ENCODE data around the gene TMEM252. TPM values are rescaled to one million over a fixed set of nuclear protein-coding genes. Genes with fewer than 3 reads are reported as not detected.

Gene TMEM252, protein sequence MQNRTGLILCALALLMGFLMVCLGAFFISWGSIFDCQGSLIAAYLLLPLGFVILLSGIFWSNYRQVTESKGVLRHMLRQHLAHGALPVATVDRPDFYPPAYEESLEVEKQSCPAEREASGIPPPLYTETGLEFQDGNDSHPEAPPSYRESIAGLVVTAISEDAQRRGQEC
- polyA plus RNA-seq (ENCODE audit: insufficient read depth in 1 of 5, insufficient read length in 5 of 5, low replicate concordance in 1 of 5), result 1 to 10 TPM; 1.9 to 3.5 (median 2.2) TPM
- long read RNA-seq, donor 1, result 0 reads
- long read RNA-seq, donor 2, result 0 reads
- long read RNA-seq, donor 3, result 0 reads
- long read RNA-seq, donor 4, result 0 reads
- long read RNA-seq, donor 5, result 0 reads
- long read RNA-seq, donor 6, result 0 reads
- long read RNA-seq, donor 7, result 0 reads
- long read RNA-seq, donor 8, result 0 reads

GRCh38 chr9:68540712-68541535 is at the start of gene TMEM252:
TSS of gene TMEM252 (minus strand) at chr9:68540883. CDS start at chr9:68540814, 69 bp downstream.
- DNase-seq, result no peak

- no peak for DNase-seq
Measured at GRCh38 chr9:68585034-68585761, 44.5 kb upstream of the TMEM252 start.

DNA sequence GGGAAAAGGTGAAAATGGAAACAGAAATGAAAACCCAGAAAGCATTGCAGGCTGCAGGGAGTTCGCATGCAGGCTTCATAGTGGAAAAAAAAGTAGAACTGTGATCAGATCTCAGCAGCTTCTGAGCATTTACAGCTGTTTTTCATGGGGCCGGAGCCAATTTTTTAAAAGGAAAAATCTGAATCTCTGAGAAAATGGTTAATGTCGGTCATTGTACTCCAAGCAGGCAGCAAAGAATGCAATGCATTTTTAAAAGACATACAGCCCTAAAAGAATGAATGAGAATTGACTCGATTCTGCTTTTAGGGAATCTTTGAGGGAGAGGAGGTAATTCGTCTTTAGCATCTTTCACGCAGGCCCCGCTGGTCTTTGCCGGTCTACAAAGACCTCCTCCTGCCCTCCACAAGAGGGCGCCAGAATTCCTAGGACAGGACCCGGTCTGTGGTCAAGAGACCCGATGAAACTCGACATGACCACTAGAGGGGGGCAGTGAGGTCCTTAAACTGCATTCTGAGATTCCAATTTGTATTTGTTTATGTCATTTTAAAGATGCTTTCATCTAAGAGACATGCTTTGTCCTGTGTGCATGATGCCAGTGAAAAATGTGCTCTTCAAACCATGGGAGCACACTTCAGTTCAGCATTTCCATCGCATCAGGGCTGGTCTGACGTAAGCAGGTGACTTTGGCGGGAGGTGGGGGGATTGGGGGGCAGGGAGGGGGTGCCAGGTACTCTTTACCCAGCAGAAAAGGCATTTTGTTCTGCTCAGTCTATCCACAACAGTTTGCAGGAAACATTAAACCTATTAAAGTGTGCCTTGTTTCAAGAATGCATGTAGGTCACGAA is 43.7 kb upstream of the TMEM252 start:
- DNase-seq, result peak; percentile 80 to 88

DNA sequence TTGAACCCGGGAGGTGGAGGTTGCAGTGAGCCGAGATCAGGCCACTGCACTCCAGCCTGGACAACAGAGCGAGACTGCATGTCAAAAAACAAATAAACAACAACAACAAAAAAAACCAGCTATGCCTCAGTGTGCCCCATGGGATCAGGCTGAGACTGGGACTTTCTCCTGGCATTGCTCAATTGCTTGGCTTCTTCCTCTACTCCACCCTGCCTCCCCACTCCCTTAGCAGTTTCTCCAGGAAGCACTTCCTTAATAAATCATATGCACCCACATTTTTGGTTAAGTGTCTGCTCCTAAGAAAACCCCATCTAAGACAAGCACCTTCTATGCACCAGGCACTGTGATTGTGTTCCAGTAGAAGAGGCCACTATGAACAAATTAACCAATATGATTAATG is 41.0 kb upstream of the TMEM252 start:
- DNase-seq, result no peak

- DNase-seq, result no peak
Measured at GRCh38 chr9:68577774-68578591, 37.3 kb upstream of the TMEM252 start.

DNA sequence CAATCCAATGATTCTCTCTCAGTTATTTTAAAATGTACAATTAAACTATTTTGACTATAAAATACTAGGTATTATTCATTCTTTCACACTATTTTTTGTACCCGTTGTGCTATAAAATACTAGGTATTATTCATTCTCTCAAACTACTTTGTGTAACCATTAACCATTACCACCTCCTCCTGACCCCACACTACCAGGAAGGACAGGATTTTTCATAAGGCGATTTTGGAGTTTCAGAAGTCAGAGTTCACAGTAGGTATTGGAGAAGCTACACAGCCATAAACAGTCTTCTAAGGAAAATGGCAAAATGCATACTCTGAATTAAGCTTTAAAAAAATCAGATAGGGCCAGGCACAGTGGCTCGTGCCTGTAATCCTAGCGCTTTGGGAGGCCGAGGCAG is 35.1 kb upstream of the TMEM252 start:
- no peak for DNase-seq

- DNase-seq, result no peak
Measured at GRCh38 chr9:68574150-68574549, 33.5 kb upstream of the TMEM252 start.

- no peak for DNase-seq
Measured at GRCh38 chr9:68567565-68567964, 26.9 kb upstream of the TMEM252 start.

- DNase-seq, result no peak
Measured at GRCh38 chr9:68562461-68562860, 21.8 kb upstream of the TMEM252 start.

DNA sequence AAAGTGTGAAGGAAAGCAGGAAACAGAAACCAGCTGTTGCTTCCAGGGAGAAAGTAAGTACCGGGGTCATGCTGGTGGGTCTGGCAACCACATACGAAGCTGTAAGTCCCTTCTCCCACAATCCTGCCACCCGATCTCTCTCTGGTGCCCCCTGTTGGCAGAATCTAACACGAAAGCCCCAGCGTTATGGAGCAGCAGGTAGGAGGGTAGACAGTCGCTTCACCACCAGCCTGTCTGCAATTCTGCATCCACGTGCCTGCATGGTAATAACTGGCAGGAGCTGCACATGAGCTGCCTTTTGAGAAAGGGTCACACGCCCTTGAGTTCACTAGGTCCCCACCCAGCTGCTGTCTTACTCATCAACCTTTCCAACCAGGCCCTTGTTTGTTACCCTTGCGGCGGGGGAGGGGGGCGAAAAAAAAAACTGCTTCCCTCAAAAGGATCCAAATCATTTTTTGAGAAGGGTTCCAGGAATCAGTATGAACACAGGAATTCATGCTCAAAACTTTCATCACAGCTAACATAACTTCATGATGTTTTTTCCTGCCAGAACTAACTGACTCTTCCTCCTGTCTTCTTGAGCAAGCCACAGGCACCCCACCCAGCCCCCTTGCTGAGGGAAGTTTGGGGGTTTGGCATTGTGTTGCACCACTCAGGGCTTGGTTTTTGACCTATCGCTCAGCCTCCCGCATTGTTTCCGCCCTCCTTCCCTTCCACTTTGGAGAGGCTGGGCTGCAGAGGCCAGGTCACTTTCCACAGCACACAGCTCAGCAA is 19.6 kb upstream of the TMEM252 start:
- DNase-seq, result no peak

DNA sequence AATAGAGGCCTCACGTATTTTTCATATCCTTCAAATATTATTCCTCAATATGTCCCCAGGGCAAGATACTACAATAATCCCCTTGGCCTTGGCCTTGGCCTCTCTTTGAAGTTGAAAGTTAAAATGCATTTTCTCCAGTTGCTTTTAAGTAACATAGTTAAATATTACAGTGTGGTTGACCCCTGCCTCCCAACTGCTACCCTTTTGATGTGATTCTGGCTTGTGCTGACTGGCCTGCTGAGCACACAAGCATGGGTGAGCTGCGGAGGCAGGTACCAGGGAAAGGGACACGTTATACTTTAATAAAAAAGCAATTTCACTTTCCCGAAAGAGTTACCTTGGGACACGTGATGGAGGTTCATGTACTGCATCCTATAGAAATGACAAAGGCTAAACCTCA is 17.9 kb upstream of the TMEM252 start:
- DNase-seq, result no peak

- DNase-seq, result no peak
Measured at GRCh38 chr9:68555437-68556150, 14.9 kb upstream of the TMEM252 start.

DNA sequence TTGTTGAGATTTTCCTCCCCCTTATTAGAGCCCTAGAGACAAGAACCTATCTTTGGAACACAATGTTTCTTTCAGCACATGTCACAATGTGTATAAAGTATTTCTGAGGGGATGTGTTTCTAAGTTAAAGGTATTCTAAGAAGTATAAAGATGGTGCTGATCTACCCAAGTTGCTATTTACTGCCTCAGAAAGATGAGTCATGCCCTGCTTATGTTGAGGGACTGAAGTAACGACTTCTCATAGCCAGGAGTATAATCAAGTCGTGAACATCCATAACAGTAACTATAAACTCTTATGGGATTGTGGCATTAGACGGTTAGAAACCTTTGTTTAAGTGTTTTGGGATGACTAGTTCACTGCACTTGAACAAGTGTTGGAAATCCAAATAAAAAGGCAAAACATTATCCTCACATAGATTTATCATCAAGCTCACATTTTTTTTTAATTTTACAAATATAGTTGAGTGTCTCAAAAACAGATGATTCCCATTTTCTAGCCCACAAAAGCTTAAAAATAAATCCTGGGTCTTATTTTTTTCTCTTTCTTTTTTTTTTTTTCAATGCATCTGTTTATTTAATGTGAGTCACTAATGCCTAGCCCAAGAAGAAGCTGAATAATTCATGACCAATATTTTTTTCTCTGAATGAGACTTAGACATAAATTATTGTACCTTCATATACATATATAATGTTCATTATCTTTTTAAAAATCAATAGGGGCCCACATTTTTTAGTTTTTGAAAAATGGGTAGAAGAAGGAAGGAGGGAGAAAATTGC is 12.2 kb upstream of the TMEM252 start:
- no peak for DNase-seq

GRCh38 chr9:68551191-68551590 is 10.5 kb upstream of the TMEM252 start:
- DNase-seq, result no peak

DNA sequence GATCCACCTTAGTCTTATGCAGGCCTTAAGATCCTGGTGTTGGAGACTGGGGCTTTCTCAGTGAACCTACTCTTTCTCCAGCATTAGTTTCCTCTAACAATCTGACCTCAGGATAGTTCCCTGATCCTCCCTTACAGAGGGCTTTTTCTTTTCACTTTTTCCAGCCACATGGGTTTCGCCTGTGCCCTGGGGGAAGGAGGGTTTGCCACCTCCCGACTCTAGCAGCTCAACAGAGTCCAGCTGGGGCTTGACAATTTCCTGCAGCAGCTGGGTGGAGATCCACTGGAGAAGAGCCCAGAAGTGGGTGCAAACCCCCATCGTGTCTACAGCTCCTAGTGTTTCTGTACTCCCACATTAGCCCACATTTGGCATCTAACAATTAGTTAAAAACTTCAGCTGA is 7.6 kb upstream of the TMEM252 start:
- DNase-seq, result no peak

DNA sequence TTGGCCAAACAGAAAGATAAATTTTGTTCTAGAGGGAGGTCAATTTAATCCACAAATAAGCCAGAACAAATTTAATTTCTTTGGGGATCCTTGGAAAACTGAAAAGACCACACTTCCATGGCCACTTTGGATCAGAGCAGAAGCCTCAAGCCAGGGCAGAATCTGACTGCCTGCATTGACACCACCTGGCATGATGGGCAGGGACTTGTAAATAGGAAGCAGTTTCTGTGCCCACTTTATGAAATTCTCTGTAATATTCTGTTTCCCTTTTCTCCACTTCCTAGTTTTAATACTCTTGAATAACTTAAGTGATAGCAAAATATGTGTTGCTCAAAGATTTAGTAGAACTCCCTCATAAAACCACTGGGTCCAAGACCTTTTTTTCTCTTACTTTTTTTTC is 6.7 kb upstream of the TMEM252 start:
- DNase-seq, result no peak

DNA sequence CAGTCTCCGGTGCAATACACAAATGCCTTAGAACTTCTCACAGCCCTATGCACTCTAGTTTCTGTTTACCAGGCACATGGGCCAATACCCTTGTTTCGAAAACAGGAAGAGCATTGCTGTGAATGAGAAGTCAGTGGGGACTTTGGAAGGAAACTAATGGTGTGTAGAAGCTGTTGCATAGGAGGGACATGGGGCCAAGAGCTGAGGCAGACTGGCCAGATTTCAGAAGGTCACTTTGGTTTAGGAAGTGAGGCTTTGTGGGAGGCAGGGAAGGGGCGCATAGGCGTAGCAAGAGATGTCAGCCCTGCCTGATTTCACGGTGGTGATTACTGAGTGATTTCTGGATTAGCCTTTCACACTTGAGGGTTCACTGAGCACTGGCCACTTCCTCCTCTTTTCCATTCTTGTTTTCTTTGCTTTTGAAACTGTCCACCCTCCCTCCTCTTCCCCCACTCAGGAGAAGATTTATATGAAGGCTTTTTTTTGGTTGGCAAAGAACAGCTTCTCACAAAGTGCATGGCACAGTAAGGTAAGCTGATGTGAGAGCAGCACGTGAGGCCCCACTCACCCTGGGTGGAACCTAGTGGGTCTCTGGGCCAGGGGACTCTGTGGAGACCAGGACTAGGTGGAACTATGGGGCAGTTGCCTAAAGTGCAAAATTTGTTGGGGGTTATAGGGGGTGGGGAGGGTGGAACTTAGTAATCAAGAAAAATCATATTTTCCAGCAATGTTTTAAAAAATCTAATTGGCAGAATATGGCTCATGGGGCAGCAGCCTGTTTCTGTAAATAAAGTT is 6.1 kb upstream of the TMEM252 start:
- no peak for DNase-seq

All from right lung (tissue), 10 donors.